Transverse colon (tissue), 4 donors: ENCODE data around the gene SMYD4. TPM values are rescaled to one million over a fixed set of nuclear protein-coding genes. Genes with fewer than 3 reads are reported as not detected.

Experiments
- DNase-seq: peaks from one replicate; pipeline ENCODE4 v3.0.0-alpha.2; 2019
- H3K27ac ChIP-seq, 4 donors: fragments of 200-600 bp; sonication (generic); 2 replicates each; pipeline ENCODE4 v1.5.1; 2016 to 2018; ENCODE audit warnings: inconsistent platforms in 4 of 4
- H3K27me3 ChIP-seq: fragments of 200-600 bp; sonication (generic); 2 replicates; pipeline ENCODE4 v1.5.1; 2017; ENCODE audit warnings: inconsistent platforms
- H3K36me3 ChIP-seq, 4 donors: fragments of 200-600 bp; sonication (generic); 2 replicates each; pipeline ENCODE4 v1.5.1; 2017 to 2019; ENCODE audit warnings: inconsistent platforms in 4 of 4
- H3K4me1 ChIP-seq, 4 donors: fragments of 200-600 bp; sonication (generic); 2 replicates each; pipeline ENCODE4 v1.5.1; 2017 to 2020; ENCODE audit warnings: inconsistent platforms in 4 of 4
- H3K4me3 ChIP-seq, 4 donors: fragments of 200-600 bp; sonication (generic); 1 replicate in 1 of 4; 2 replicates in 3 of 4; pipeline versions ENCODE4 v1.5.1 to v1.6.1; 2017 to 2019; ENCODE audit warnings: inconsistent platforms in 4 of 4
- H3K9me3 ChIP-seq, 2 donors: fragments of 200-600 bp; sonication (generic); 2 replicates each; pipeline ENCODE4 v1.5.1; 2017 to 2019; ENCODE audit warnings: inconsistent platforms in 2 of 2
- EP300 ChIP-seq: sonication (generic); formaldehyde crosslinking; IDR thresholded peaks from one replicate; pipeline ENCODE4 v1.6.1; 2017; ENCODE audit warnings: antibody characterized with exemption, low read depth
- POLR2A ChIP-seq: fragments of 450-650 bp; IDR thresholded peaks from one replicate; pipeline ENCODE4 v1.6.1; 2016; ENCODE audit warnings: antibody characterized with exemption, mild to moderate bottlenecking, moderate library complexity
- POLR2AphosphoS5 ChIP-seq, 3 donors: sonication (generic); formaldehyde crosslinking; IDR thresholded peaks; one replicate each; pipeline ENCODE4 v1.6.1; 2016; ENCODE audit warnings: antibody characterized with exemption in 3 of 3
- WGBS, 2 donors: methylation state at CpG; one replicate each; pipeline ENCODE4 v1.1.5; 2018; ENCODE audit warnings: low coverage in 1 of 2; 5-methylcytosine and 5-hydroxymethylcytosine counted together
- in situ Hi-C, 4 donors: fragments of 200-750 bp; cut with MboI; loops; one replicate each; pipeline versions ENCODE4 v1.15.0 to v1.15.1; 2017; ENCODE audit warnings: low sequenced_read_pairs in 3 of 4, low pct_ligation_motif_present in 1 of 4, low pct_unique_long_range_greater_than_20kb in 1 of 4
- intact Hi-C: fragments of 100-400 bp; cut with DNase I; formaldehyde crosslinking; loops from one replicate; pipeline ENCODE4 v1.15.1; 2023; ENCODE audit warnings: low total_unique reads
- total RNA-seq, 4 donors: library from RNA; depleted of rRNA; stranded (reverse); fragments of >200 nt; gene quantifications; one replicate each; pipeline ENCODE4 v1.1.0, GENCODE V29; 2016
- TF ChIP-seq, protein P1 (sequence below), 5 experiments: fragments of 200-600 bp in 3 of 5; fragments of 450-650 bp in 2 of 5; sonication (generic) in 3 of 5; IDR thresholded peaks; 1 replicate in 2 of 5; 2 replicates in 3 of 5; pipeline ENCODE4 v1.5.1; 2016 to 2017; ENCODE audit warnings: antibody characterized with exemption in 5 of 5, inconsistent platforms in 3 of 5, mild to moderate bottlenecking in 2 of 5, moderate library complexity in 1 of 5

The SMYD4 gene
- total RNA-seq, 4 donors from 2014 or later = 4.1 to 14.8 (median 9.0) TPM

GRCh38 chr17:1868090-1868489 lies 38.4 kb upstream of the SMYD4 start:
- intact Hi-C loops (loop anchor here (10.0 kb wide), 1 partner anchor 203 kb away; no protein-coding TSS in a partner anchor), in situ Hi-C loops (loop anchor here in 2 of 4 donors (10.0 to 25.0 kb wide), 2 partner anchors 181 to 203 kb away; partner anchors contain the start of gene PRPF8 (in 1 of the 2))
- H3K27me3 ChIP-seq = no peaks in the 10 kb centered on the region

DNA sequence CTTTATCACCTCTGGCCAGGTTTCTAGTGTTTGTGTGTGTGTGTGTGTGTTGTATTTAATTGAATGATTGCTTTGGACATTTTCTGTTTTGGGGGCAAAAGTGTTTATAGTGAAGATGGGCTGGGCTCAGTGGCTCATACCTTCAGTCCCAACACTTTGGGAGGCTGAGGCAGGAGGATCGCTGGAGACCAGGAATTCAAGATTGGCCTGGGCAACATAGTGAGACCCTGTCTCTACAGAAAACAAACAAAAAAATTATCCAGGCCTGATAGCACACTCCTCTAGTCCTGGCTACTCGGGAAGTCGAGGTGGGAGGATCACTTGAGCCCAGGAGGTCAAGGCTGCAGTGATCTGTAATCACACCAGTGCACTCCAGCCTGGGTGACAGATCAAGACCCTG lies 37.6 kb upstream of the SMYD4 start:
- no peaks in the 10 kb centered on the region for H3K4me1 ChIP-seq
- H3K4me3 ChIP-seq = no peak overlapping the region
- no peak for DNase-seq
- no peak overlapping the region for H3K27ac ChIP-seq
- WGBS, 2 donors = 75 to 95% methylated on average over 2 to 3 of the region's 3 CpGs
- intact Hi-C loops = loop anchor here (10.0 kb wide), 1 partner anchor 203 kb away; no protein-coding TSS in a partner anchor
- no peaks in the 10 kb centered on the region for H3K36me3 ChIP-seq
- in situ Hi-C loops = loop anchor here in 2 of 4 donors (10.0 to 25.0 kb wide), 2 partner anchors 180 to 203 kb away; partner anchors contain the start of gene PRPF8 (in 1 of the 2)
- TF ChIP-seq EP300 = no peak
- TF ChIP-seq POLR2A = no peak
- TF ChIP-seq, protein P1, sequence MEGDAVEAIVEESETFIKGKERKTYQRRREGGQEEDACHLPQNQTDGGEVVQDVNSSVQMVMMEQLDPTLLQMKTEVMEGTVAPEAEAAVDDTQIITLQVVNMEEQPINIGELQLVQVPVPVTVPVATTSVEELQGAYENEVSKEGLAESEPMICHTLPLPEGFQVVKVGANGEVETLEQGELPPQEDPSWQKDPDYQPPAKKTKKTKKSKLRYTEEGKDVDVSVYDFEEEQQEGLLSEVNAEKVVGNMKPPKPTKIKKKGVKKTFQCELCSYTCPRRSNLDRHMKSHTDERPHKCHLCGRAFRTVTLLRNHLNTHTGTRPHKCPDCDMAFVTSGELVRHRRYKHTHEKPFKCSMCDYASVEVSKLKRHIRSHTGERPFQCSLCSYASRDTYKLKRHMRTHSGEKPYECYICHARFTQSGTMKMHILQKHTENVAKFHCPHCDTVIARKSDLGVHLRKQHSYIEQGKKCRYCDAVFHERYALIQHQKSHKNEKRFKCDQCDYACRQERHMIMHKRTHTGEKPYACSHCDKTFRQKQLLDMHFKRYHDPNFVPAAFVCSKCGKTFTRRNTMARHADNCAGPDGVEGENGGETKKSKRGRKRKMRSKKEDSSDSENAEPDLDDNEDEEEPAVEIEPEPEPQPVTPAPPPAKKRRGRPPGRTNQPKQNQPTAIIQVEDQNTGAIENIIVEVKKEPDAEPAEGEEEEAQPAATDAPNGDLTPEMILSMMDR (IDR thresholded peaks at IDR 0.05) = no peak
- TF ChIP-seq POLR2AphosphoS5 (IDR thresholded peaks at IDR 0.05) = no peak
- H3K27me3 ChIP-seq = no peaks in the 10 kb centered on the region
- H3K9me3 ChIP-seq = no peaks in the 10 kb centered on the region

More at GRCh38 chr17:1868090-1868489, 38.4 kb upstream of the SMYD4 start:
- WGBS, 2 donors = 94 to 95% methylated on average over 4 to 8 of the region's 8 CpGs
- Histone ChIP-seq H3K9me3 (no peaks in the 10 kb centered on the region), H3K4me3 (no peak overlapping the region), H3K27ac (no peak overlapping the region), H3K4me1 (no peaks in the 10 kb centered on the region), H3K36me3 (peaks cover 0 to 3% (median 1%) of the 10 kb centered on the region in 4 donors)
- TF ChIP-seq POLR2A (no peak), EP300 (no peak), POLR2AphosphoS5 (IDR thresholded peaks at IDR 0.05) (no peak)
- TF ChIP-seq, protein P1 (IDR thresholded peaks at IDR 0.05) = no peak
- DNase-seq = no peak

DNA sequence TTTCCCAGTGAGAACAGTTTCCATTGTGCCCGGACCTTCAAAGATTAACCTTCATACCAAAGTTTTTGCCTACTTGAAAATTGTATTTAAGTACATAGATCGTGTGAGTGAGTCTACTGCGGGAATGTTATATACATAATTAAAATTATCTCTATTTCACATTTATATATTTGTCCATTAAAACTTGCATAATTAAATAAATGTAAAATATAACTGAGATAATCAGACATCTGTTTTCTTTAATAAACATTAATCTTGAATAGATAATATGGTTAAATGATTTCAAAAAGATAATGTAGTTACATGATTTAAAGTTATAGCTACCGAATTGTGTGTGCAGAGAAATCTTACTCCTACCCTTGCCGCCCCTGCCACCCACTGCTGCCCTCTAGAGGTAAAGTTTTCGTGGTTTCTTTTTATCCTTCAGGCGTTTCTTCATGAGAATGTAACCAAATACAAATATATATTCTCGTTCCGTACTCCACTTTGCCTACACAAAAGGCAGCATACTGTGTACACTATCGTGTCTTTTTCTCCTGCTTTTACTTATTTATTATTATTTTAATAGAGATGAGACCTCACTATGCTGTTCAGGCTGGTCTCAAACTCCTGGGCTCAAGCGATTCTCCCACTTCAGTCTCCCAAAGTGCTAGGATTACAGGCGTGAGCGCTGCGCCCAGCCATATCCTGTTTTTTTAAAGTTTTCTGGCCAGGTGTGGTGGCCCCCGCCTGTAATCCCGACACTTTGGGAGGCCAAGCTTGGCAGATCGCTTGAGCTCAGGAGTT lies 35.7 kb upstream of the SMYD4 start:
- no peaks in the 10 kb centered on the region for H3K4me1 ChIP-seq
- peak; percentile 48 for DNase-seq
- H3K27me3 ChIP-seq = no peaks in the 10 kb centered on the region
- H3K9me3 ChIP-seq = no peaks in the 10 kb centered on the region
- no peak overlapping the region for H3K27ac ChIP-seq
- intact Hi-C loops = loop anchor here (10.0 kb wide), 1 partner anchor 201 kb away; no protein-coding TSS in a partner anchor
- TF ChIP-seq, protein P1 (IDR thresholded peaks at IDR 0.05) = peak; percentile 61 to 75 (median 63)
- no peak for TF ChIP-seq POLR2A
- in situ Hi-C loops = loop anchor here in 2 of 4 donors (10.0 to 25.0 kb wide), 2 partner anchors 178 to 201 kb away; partner anchors contain the start of gene PRPF8 (in 1 of the 2)
- H3K4me3 ChIP-seq = no peak overlapping the region
- WGBS, 2 donors = 44 to 53% methylated on average over 7 to 17 of the region's 17 CpGs
- H3K36me3 ChIP-seq = no peaks in the 10 kb centered on the region

DNA sequence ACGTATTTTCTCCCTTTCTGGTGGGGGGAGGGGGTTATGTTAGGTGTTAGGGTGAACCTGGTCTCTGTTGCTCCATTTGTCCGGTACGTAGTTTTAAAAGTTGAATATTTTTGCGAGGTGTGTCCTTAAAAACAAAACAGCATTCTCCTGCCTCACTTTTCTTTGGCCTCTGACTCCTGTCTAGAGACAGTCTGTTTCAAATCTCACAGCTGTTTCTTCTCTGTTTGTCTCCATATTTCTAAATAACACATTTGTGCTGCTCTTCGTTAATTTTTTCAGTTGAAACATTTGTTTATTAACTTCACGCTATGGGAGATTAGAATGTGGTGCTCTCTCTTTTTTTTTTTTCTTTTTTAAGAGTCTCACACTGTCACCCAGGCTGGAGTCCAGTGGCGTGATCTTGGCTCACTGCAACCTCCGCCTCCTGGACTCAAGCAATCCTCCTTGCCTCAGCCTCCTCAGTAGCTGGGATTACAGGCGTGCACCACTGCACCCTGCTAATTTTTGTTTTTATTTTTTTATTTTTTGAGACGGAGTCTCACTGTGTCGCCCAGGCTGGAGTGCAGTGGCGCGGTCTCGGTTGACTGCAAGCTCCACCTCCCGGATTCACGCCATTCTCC lies 31.8 kb upstream of the SMYD4 start:
- H3K27ac ChIP-seq = peak overlapping the region in 3 of 4 donors; percentile 15 to 60 (median 48)
- in situ Hi-C loops = loop anchor here in 2 of 4 donors (10.0 to 25.0 kb wide), 2 partner anchors 174 to 197 kb away; partner anchors contain the start of gene PRPF8 (in 1 of the 2)
- 63 to 88% methylated on average over 4 to 16 of the region's 16 CpGs for WGBS, 2 donors

More for the DNA sequence above, 31.8 kb upstream of the SMYD4 start:
- no peak for DNase-seq
- no peaks in the 10 kb centered on the region for H3K27me3 ChIP-seq
- peak in 1 of 3 donors; percentile 16 for TF ChIP-seq POLR2AphosphoS5 (IDR thresholded peaks at IDR 0.05)
- TF ChIP-seq, protein P1 (IDR thresholded peaks at IDR 0.05) = no peak
- no peaks in the 10 kb centered on the region for H3K9me3 ChIP-seq
- intact Hi-C loops = loop anchor here (10.0 kb wide), 1 partner anchor 197 kb away; no protein-coding TSS in a partner anchor
- H3K4me3 ChIP-seq = no peak overlapping the region
- no peaks in the 10 kb centered on the region for H3K36me3 ChIP-seq
- H3K4me1 ChIP-seq = no peaks in the 10 kb centered on the region
